GM12878 (cell line): ENCODE data around the gene ZFPM1. TPM values are rescaled to one million over a fixed set of nuclear protein-coding genes. Genes with fewer than 3 reads are reported as not detected.

Source experiments
- ATAC-seq: fragments of 200-7000 bp; cut with Tn5 transposase; 3 replicates; pipeline ENCODE4 v1.9.1; 2020; ENCODE audit warnings: mild to moderate bottlenecking, moderate library complexity
- BruUV-seq: library from RNA; stranded (reverse); fragments of 400-500 nt; replicated peaks from 2 replicates; lab custom pipeline; 2021; lab: Mats Ljungman, UMichigan
- CTCF ChIA-PET: fragments of 300-600 bp; sonication (Branson Sonifier 250); formaldehyde crosslinking; extraction: SDS; loops from one replicate; lab custom pipeline; 2021; ENCODE audit warnings: inconsistent platforms; lab: Yijun Ruan, JAX
- POLR2A ChIA-PET: fragments of 350-600 bp; formaldehyde crosslinking; extraction: SDS; loops from one replicate; lab custom pipeline; 2021; ENCODE audit warnings: inconsistent platforms; lab: Charles Lee
- RAD21 ChIA-PET: fragments of 300-600 bp; sonication (Branson Sonifier 250); formaldehyde crosslinking; loops from one replicate; lab custom pipeline; 2023; ENCODE audit warnings: antibody characterized with exemption; ENCODE audit not compliant: unreplicated experiment; lab: Charles Lee
- SMC1A ChIA-PET: fragments of 300-600 bp; sonication (Branson Sonifier 250); formaldehyde crosslinking; loops from one replicate; lab custom pipeline; 2023; ENCODE audit not compliant: unreplicated experiment, uncharacterized antibody; lab: Charles Lee
- DNase-seq: peaks from one replicate; pipeline ENCODE4 v3.0.0-alpha.2; 2011; ENCODE audit warnings: low read depth, low spot score
- FAIRE-seq: peaks from 3 replicates; lab custom pipeline; 2011; peaks lifted over from hg19 to GRCh38; lab: Jason Lieb, UNC
- H2AFZ ChIP-seq: 2 replicates; pipeline ENCODE4 v1.6.0; 2011; ENCODE audit warnings: low read depth, low read length, control low read depth; ENCODE audit not compliant: control insufficient read depth
- H3K27ac ChIP-seq: 2 replicates; pipeline ENCODE4 v1.5.1; 2011; ENCODE audit warnings: control low read depth; ENCODE audit not compliant: control insufficient read depth, insufficient read depth
- H3K27me3 ChIP-seq, 2 experiments: replicated peaks in 1 of 2; 2 replicates each; pipeline versions ENCODE4 v1.6.0 to v1.6.1; 2011; ENCODE audit warnings: low read length in 1 of 2; ENCODE audit not compliant: control insufficient read depth in 2 of 2, insufficient read depth in 2 of 2
- H3K36me3 ChIP-seq, 2 experiments: 2 replicates each; pipeline ENCODE4 v1.5.1; 2011; ENCODE audit warnings: low read length in 1 of 2; ENCODE audit not compliant: control insufficient read depth in 2 of 2, insufficient read depth in 2 of 2
- H3K4me1 ChIP-seq: 2 replicates; pipeline ENCODE4 v1.6.1; 2011; ENCODE audit warnings: mild to moderate bottlenecking, low read length, moderate library complexity, mixed read lengths; ENCODE audit not compliant: control insufficient read depth, insufficient read depth
- H3K4me2 ChIP-seq: 2 replicates; pipeline ENCODE4 v1.6.0; 2011; ENCODE audit warnings: control low read depth; ENCODE audit not compliant: control insufficient read depth, insufficient read depth
- H3K4me3 ChIP-seq: fragments of 200-600 bp; sonication (generic); 2 replicates; pipeline ENCODE4 v1.5.1; 2016
- H3K79me2 ChIP-seq: 2 replicates; pipeline ENCODE4 v1.6.0; 2011; ENCODE audit warnings: low read length; ENCODE audit not compliant: control insufficient read depth, insufficient read depth
- H3K9ac ChIP-seq: 2 replicates; pipeline ENCODE4 v1.8.0; 2011; ENCODE audit warnings: low read length, control low read depth, mixed read lengths; ENCODE audit not compliant: control insufficient read depth, insufficient read depth
- H3K9me3 ChIP-seq: replicated peaks from 3 replicates; pipeline ENCODE4 v1.5.1; 2011; ENCODE audit warnings: mild to moderate bottlenecking, low read length; ENCODE audit not compliant: control insufficient read depth, insufficient read depth
- H4K20me1 ChIP-seq: 2 replicates; pipeline ENCODE4 v1.6.0; 2011; ENCODE audit not compliant: control insufficient read depth, insufficient read depth
- BCLAF1 ChIP-seq: fragments of 450-650 bp; IDR thresholded peaks from 2 replicates; pipeline ENCODE4 v1.6.1; 2017; ENCODE audit warnings: antibody characterized with exemption, mild to moderate bottlenecking, moderate library complexity
- BRCA1 ChIP-seq: IDR thresholded peaks from 2 replicates; pipeline ENCODE4 v1.6.1; 2011; ENCODE audit warnings: low read depth, low read length, improper control_type of control experiment
- ELK1 ChIP-seq: IDR thresholded peaks from 2 replicates; pipeline ENCODE4 v1.6.1; 2012; ENCODE audit warnings: low read depth, low read length, improper control_type of control experiment
- ETV6 ChIP-seq, 2 experiments: fragments of 450-650 bp in 1 of 2; IDR thresholded peaks in 1 of 2; conservative IDR thresholded peaks in 1 of 2; 2 replicates each; pipeline ENCODE4 v1.6.1; 2014; ENCODE audit warnings: antibody characterized with exemption in 1 of 2, borderline replicate concordance in 1 of 2, low read depth in 1 of 2, mild to moderate bottlenecking in 1 of 2, moderate library complexity in 1 of 2
- JUND ChIP-seq: IDR thresholded peaks from 2 replicates; pipeline ENCODE4 v1.6.1; 2012; ENCODE audit warnings: low read depth, mild to moderate bottlenecking, low read length, improper control_type of control experiment, moderate library complexity
- MTA3 ChIP-seq: IDR thresholded peaks from 2 replicates; pipeline ENCODE4 v1.6.1; 2012; ENCODE audit warnings: low read length, inconsistent platforms, borderline replicate concordance
- NFIC ChIP-seq: IDR thresholded peaks from 2 replicates; pipeline ENCODE4 v1.6.1; 2012; ENCODE audit warnings: low read depth, mild to moderate bottlenecking, inconsistent platforms, low read length, moderate library complexity
- NR2C2 ChIP-seq: IDR thresholded peaks from 2 replicates; pipeline ENCODE4 v1.6.1; 2011; ENCODE audit warnings: borderline replicate concordance, low read depth; ENCODE audit not compliant: control insufficient read depth, insufficient read length
- PAX8 ChIP-seq: fragments of 450-650 bp; IDR thresholded peaks from 2 replicates; pipeline ENCODE4 v1.6.1; 2017; ENCODE audit warnings: mild to moderate bottlenecking, moderate library complexity
- RELA ChIP-seq: fragments of 450-650 bp; IDR thresholded peaks from 2 replicates; pipeline ENCODE4 v1.8.0; 2014; ENCODE audit warnings: borderline replicate concordance; ENCODE audit not compliant: partially characterized antibody
- RUNX3 ChIP-seq: IDR thresholded peaks from 2 replicates; pipeline ENCODE4 v1.6.1; 2012; ENCODE audit warnings: low read length, inconsistent platforms
- SREBF1 ChIP-seq: IDR thresholded peaks from 2 replicates; pipeline ENCODE4 v1.6.1; 2012; ENCODE audit warnings: mild to moderate bottlenecking, low read length
- STAT1 ChIP-seq: fragments of 450-650 bp; conservative IDR thresholded peaks from 2 replicates; pipeline ENCODE4 v1.6.1; 2014; ENCODE audit warnings: antibody characterized with exemption, mild to moderate bottlenecking
- TCF3 ChIP-seq: IDR thresholded peaks from 2 replicates; pipeline ENCODE4 v1.6.1; 2012; ENCODE audit warnings: low read depth, mild to moderate bottlenecking, low read length, borderline replicate concordance; ENCODE audit not compliant: insufficient read depth
- ZNF24 ChIP-seq: fragments of 450-650 bp; IDR thresholded peaks from 2 replicates; pipeline ENCODE4 v1.6.1; 2017; ENCODE audit warnings: antibody characterized with exemption, mild to moderate bottlenecking
- WGBS: methylation state at CpG from one replicate; pipeline ENCODE4 v1.1.6; 2016; ENCODE audit warnings: low lambda C conversion rate; ENCODE audit not compliant: insufficient replicate concordance, insufficient coverage; ENCODE audit errors: missing lambda C conversion rate; 5-methylcytosine and 5-hydroxymethylcytosine counted together
- in situ Hi-C: fragments of 300-500 bp; cut with MboI; formaldehyde crosslinking; loops from 9 replicates; pipeline ENCODE4 v1.14.3; 2018; ENCODE audit warnings: mixed read lengths
- intact Hi-C: fragments of 100-400 bp; cut with micrococcal nuclease; formaldehyde crosslinking; loops from one replicate; pipeline ENCODE4 v1.14.2; 2022; ENCODE audit not compliant: unreplicated experiment
- polyA plus RNA-seq, 11 experiments: library from polyadenylated mRNA; depleted of rRNA in 4 of 11; unstranded in 6 of 11; stranded (reverse) in 5 of 11; fragments of >200 nt; fragmentation: Nextera tagmentation in 4 of 11; fragmentation: Illumina TruSeq in 1 of 11; extraction: Ambion mirVana in 4 of 11; extraction: Trizol in 1 of 11; gene quantifications; 1 replicate in 1 of 11; 2 replicates in 10 of 11; pipeline versions ENCODE4 v1.2.1 to v1.2.3, GENCODE V29; 2011 to 2016; ENCODE audit warnings: inconsistent platforms in 2 of 11, missing spikeins in 2 of 11, low read depth in 1 of 11
- total RNA-seq, 4 experiments: library from RNA; depleted of rRNA in 3 of 4; stranded (reverse); fragments of >200 nt in 3 of 4; fragmentation: Illumina TruSeq in 1 of 4; extraction: Trizol in 1 of 4; gene quantifications; 2 replicates each; pipeline versions ENCODE4 v1.2.1 to v1.2.3, GENCODE V29; 2013 to 2021
- TF ChIP-seq, protein P1 (sequence below): fragments of 450-650 bp; IDR thresholded peaks from 2 replicates; pipeline ENCODE4 v1.6.1; 2016; ENCODE audit warnings: mild to moderate bottlenecking
- TF ChIP-seq, protein P2 (sequence below): IDR thresholded peaks from 2 replicates; pipeline ENCODE4 v1.6.1; 2011; ENCODE audit warnings: low read depth, mild to moderate bottlenecking, low read length, moderate library complexity, borderline replicate concordance; ENCODE audit errors: extremely low read depth
- TF ChIP-seq, protein P3 (sequence below): fragments of 450-650 bp; IDR thresholded peaks from 2 replicates; pipeline ENCODE4 v1.6.1; 2017; ENCODE audit warnings: borderline replicate concordance

The ZFPM1 gene
- total and polyA plus RNA-seq, 10 of the 15 experiments (the other 5 are each of a cell fraction or from before 2014, with no cell fraction given), result 0.02 to 5.1 (median 0.30) TPM

- no peak overlapping the region for H2AFZ ChIP-seq
- no peaks in the 10 kb centered on the region for H3K27me3 ChIP-seq
- H3K4me1 ChIP-seq, result no peaks in the 10 kb centered on the region
- peaks cover 0 to 1% of the 10 kb centered on the region in 2 experiments; a peak in 2 of 4 replicates for H3K36me3 ChIP-seq
- no peaks in the 10 kb centered on the region for H4K20me1 ChIP-seq
- H3K4me3 ChIP-seq, result no peak overlapping the region
- H3K27ac ChIP-seq, result no peak overlapping the region
- no peaks in the 10 kb centered on the region for H3K79me2 ChIP-seq
- no peak overlapping the region for H3K4me2 ChIP-seq
- BruUV-seq, result no TSS peak
- no peaks in the 10 kb centered on the region for H3K9me3 ChIP-seq
- SMC1A ChIA-PET, result no interaction called here
- in situ Hi-C loops (no loop called here), intact Hi-C loops (no loop called here)
- FAIRE-seq, result no peak
- DNase-seq, result no peak
- 76% methylated on average over 25 of the region's 26 CpGs for WGBS
- ATAC-seq, result no peak
- RAD21 ChIA-PET, result no interaction called here
- POLR2A ChIA-PET, result no interaction called here
- CTCF ChIA-PET, result no interaction called here
- no peak overlapping the region for H3K9ac ChIP-seq
- TF ChIP-seq, protein P1, sequence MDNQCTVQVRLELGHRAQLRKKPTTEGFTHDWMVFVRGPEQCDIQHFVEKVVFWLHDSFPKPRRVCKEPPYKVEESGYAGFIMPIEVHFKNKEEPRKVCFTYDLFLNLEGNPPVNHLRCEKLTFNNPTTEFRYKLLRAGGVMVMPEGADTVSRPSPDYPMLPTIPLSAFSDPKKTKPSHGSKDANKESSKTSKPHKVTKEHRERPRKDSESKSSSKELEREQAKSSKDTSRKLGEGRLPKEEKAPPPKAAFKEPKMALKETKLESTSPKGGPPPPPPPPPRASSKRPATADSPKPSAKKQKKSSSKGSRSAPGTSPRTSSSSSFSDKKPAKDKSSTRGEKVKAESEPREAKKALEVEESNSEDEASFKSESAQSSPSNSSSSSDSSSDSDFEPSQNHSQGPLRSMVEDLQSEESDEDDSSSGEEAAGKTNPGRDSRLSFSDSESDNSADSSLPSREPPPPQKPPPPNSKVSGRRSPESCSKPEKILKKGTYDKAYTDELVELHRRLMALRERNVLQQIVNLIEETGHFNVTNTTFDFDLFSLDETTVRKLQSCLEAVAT, result no peak
- no peak for TF ChIP-seq RELA
- TF ChIP-seq JUND, result no peak
- TF ChIP-seq TCF3, result no peak
- TF ChIP-seq BCLAF1, result no peak
- TF ChIP-seq ELK1, result no peak
- TF ChIP-seq, protein P2, sequence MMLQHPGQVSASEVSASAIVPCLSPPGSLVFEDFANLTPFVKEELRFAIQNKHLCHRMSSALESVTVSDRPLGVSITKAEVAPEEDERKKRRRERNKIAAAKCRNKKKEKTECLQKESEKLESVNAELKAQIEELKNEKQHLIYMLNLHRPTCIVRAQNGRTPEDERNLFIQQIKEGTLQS, result no peak
- no peak for TF ChIP-seq STAT1
- TF ChIP-seq, protein P3, sequence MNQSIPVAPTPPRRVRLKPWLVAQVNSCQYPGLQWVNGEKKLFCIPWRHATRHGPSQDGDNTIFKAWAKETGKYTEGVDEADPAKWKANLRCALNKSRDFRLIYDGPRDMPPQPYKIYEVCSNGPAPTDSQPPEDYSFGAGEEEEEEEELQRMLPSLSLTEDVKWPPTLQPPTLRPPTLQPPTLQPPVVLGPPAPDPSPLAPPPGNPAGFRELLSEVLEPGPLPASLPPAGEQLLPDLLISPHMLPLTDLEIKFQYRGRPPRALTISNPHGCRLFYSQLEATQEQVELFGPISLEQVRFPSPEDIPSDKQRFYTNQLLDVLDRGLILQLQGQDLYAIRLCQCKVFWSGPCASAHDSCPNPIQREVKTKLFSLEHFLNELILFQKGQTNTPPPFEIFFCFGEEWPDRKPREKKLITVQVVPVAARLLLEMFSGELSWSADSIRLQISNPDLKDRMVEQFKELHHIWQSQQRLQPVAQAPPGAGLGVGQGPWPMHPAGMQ, result no peak
- no peak for TF ChIP-seq NR2C2
- no peak for TF ChIP-seq BRCA1
- no peak for TF ChIP-seq PAX8
- no peak for TF ChIP-seq ZNF24
- no peak for TF ChIP-seq RUNX3
- no peak for TF ChIP-seq NFIC
- TF ChIP-seq SREBF1, result no peak
- TF ChIP-seq ETV6 (conservative IDR thresholded peaks at IDR 0.05 in 1 of 2, IDR thresholded peaks at IDR 0.05 in 1 of 2; ENCODE audit: borderline replicate concordance in 1 of 2, low read depth in 1 of 2), result no peak
- no peak for TF ChIP-seq MTA3
These were observed 38.0 kb downstream of the ZFPM1 start for GRCh38 chr16:88491001-88491559.
